HG03558 (cell line): ENCODE data around the gene HPSE.

Experiments used
- ATAC-seq: cut with Tn5 transposase; IDR thresholded peaks from one replicate; pipeline ENCODE4 v1.9.1; 2021; ENCODE audit warnings: moderate number of reproducible peaks; ENCODE audit not compliant: unreplicated experiment; ENCODE audit errors: extremely low read depth

The HPSE gene

GRCh38 chr4:83252782-83253405 lies 81.8 kb downstream of the HPSE start:
- peak; percentile 36 for ATAC-seq

- ATAC-seq = no peak
These were observed 83.2 kb downstream of the HPSE start for GRCh38 chr4:83251447-83251830.

GRCh38 chr4:83250687-83251446 lies 83.8 kb downstream of the HPSE start:
- no peak for ATAC-seq

- no peak for ATAC-seq
These were observed 86.2 kb downstream of the HPSE start for GRCh38 chr4:83248486-83248885.

- ATAC-seq = no peak
These were observed 87.0 kb downstream of the HPSE start for GRCh38 chr4:83247415-83248357.
